HCT116 (cell line): ENCODE measurements around the gene RCSD1. TPM values are rescaled to one million over a fixed set of nuclear protein-coding genes. Genes with fewer than 3 reads are reported as not detected.

Source experiments
- ATAC-seq: fragments of 200-7000 bp; cut with Tn5 transposase; 2 replicates; pipeline ENCODE4 v1.9.1; 2020; ENCODE audit warnings: mild to moderate bottlenecking, moderate library complexity
- BruUV-seq: library from RNA; stranded (reverse); fragments of 400-500 nt; replicated peaks from 2 replicates; lab custom pipeline; 2021; lab: Mats Ljungman, UMichigan
- CTCF ChIA-PET: fragments of 300-600 bp; sonication (Branson Sonifier 250); formaldehyde crosslinking; loops from one replicate; lab custom pipeline; 2021; ENCODE audit warnings: antibody characterized with exemption; lab: Charles Lee
- POLR2A ChIA-PET: fragments of 300-600, 350-600 bp; sonication (Branson Sonifier 250); formaldehyde crosslinking; loops from one replicate; lab custom pipeline; 2021; ENCODE audit warnings: antibody characterized with exemption; lab: Charles Lee
- RAD21 ChIA-PET, 2 experiments: fragments of 300-600 bp; sonication (Branson Sonifier 250); formaldehyde crosslinking; loops; one replicate each; lab custom pipeline; 2023; ENCODE audit warnings: low total read pairs in 2 of 2; ENCODE audit not compliant: uncharacterized antibody in 2 of 2, unreplicated experiment in 2 of 2, low non-redundant PET in 1 of 2; lab: Charles Lee
- DNase-seq: peaks from one replicate; pipeline ENCODE4 v3.0.0-alpha.2; 2010; ENCODE audit warnings: low read depth, low spot score
- H2AFZ ChIP-seq: fragments of 200-600 bp; shearing (Covaris generic), sonication (generic); 2 replicates; pipeline ENCODE4 v1.6.1; 2017; ENCODE audit warnings: low read depth, mixed run types, mixed read lengths, antibody characterized with exemption, low read length; ENCODE audit not compliant: poor library complexity, severe bottlenecking
- H3K27ac ChIP-seq: 2 replicates; pipeline ENCODE4 v1.5.1; 2012; ENCODE audit warnings: low read depth, low read length
- H3K27me3 ChIP-seq: fragments of 200-600 bp; sonication (generic); 2 replicates; pipeline ENCODE4 v1.6.1; 2016; ENCODE audit warnings: mixed run types, low read length, mixed read lengths; ENCODE audit not compliant: insufficient read depth
- H3K36me3 ChIP-seq, 2 experiments: fragments of 200-500 bp in 1 of 2; fragments of 200-600 bp in 1 of 2; sonication (Bioruptor generic) in 1 of 2; sonication (generic) in 1 of 2; 2 replicates each; pipeline versions ENCODE4 v1.5.1 to v1.6.1; 2014 to 2016; ENCODE audit warnings: low read length in 2 of 2, inconsistent platforms in 1 of 2, mixed read lengths in 1 of 2, mixed run types in 1 of 2; ENCODE audit not compliant: insufficient read depth in 2 of 2, control insufficient read depth in 1 of 2
- H3K4me1 ChIP-seq, 2 experiments: fragments of 200-600 bp in 1 of 2; sonication (generic) in 1 of 2; 2 replicates each; pipeline versions ENCODE4 v1.5.1 to v1.6.1; 2012 to 2017; ENCODE audit warnings: low read length in 2 of 2, inconsistent platforms in 1 of 2, mild to moderate bottlenecking in 1 of 2, mixed read lengths in 1 of 2, mixed run types in 1 of 2, moderate library complexity in 1 of 2; ENCODE audit not compliant: insufficient read depth in 2 of 2, control insufficient read depth in 1 of 2
- H3K4me2 ChIP-seq: fragments of 200-600 bp; sonication (generic); 2 replicates; pipeline ENCODE4 v1.6.1; 2017; ENCODE audit warnings: mixed run types, low read length, mixed read lengths
- H3K4me3 ChIP-seq, 2 experiments: fragments of 200-600 bp in 1 of 2; sonication (generic) in 1 of 2; replicated peaks in 1 of 2; 2 replicates each; pipeline ENCODE4 v1.5.1; 2011 to 2016; ENCODE audit warnings: low read length in 2 of 2, control low read depth in 1 of 2, low read depth in 1 of 2, mild to moderate bottlenecking in 1 of 2, mixed read lengths in 1 of 2, mixed run types in 1 of 2
- H3K79me2 ChIP-seq: fragments of 200-600 bp; sonication (generic); 2 replicates; pipeline ENCODE4 v1.6.1; 2017; ENCODE audit warnings: mild to moderate bottlenecking, mixed run types, low read length, moderate library complexity, mixed read lengths; ENCODE audit not compliant: insufficient read depth
- H3K9ac ChIP-seq: fragments of 200-600 bp; sonication (generic); 2 replicates; pipeline ENCODE4 v1.6.1; 2016; ENCODE audit warnings: low read length, mixed read lengths
- H3K9me2 ChIP-seq: fragments of 200-600 bp; sonication (generic), shearing (Covaris generic); 2 replicates; pipeline ENCODE4 v1.6.1; 2017; ENCODE audit warnings: mixed run types, mild to moderate bottlenecking, moderate library complexity; ENCODE audit not compliant: insufficient read depth
- H3K9me3 ChIP-seq, 2 experiments: fragments of 200-500 bp in 1 of 2; fragments of 200-600 bp in 1 of 2; sonication (Bioruptor generic) in 1 of 2; sonication (generic) in 1 of 2; 2 replicates each; pipeline ENCODE4 v1.6.1; 2014 to 2017; ENCODE audit warnings: low read length in 2 of 2, mixed read lengths in 2 of 2, inconsistent platforms in 1 of 2, low read depth in 1 of 2, mild to moderate bottlenecking in 1 of 2, mixed run types in 1 of 2, moderate library complexity in 1 of 2; ENCODE audit not compliant: control insufficient read depth in 1 of 2, insufficient read depth in 1 of 2
- H4K20me1 ChIP-seq: fragments of 200-600 bp; sonication (generic), shearing (Covaris generic); 2 replicates; pipeline ENCODE4 v1.6.1; 2017; ENCODE audit warnings: mixed run types, mild to moderate bottlenecking, moderate library complexity; ENCODE audit not compliant: insufficient read depth
- ATF3 ChIP-seq: IDR thresholded peaks from 2 replicates; pipeline ENCODE4 v1.6.1; 2012
- CBX3 ChIP-seq: IDR thresholded peaks from 2 replicates; pipeline ENCODE4 v1.6.1; 2012; ENCODE audit warnings: low read depth
- CEBPB ChIP-seq: IDR thresholded peaks from 2 replicates; pipeline ENCODE4 v1.6.1; 2012; ENCODE audit warnings: low read depth
- EGR1 ChIP-seq: IDR thresholded peaks from 2 replicates; pipeline ENCODE4 v1.6.1; 2012; ENCODE audit warnings: low read depth
- EZH2 ChIP-seq: fragments of 200-600 bp; sonication (generic); IDR thresholded peaks from 2 replicates; pipeline ENCODE4 v1.6.1; 2017; ENCODE audit warnings: antibody characterized with exemption, mixed run types
- FOSL1 ChIP-seq: IDR thresholded peaks from 2 replicates; pipeline ENCODE4 v1.6.1; 2012; ENCODE audit warnings: low read depth
- JUND ChIP-seq: IDR thresholded peaks from 2 replicates; pipeline ENCODE4 v1.6.1; 2012
- MAX ChIP-seq: IDR thresholded peaks from 2 replicates; pipeline ENCODE4 v1.6.1; 2012
- POLR2A ChIP-seq: IDR thresholded peaks from 2 replicates; pipeline ENCODE4 v1.7.0; 2011; ENCODE audit warnings: borderline replicate concordance; ENCODE audit not compliant: insufficient read depth, insufficient read length; ENCODE audit errors: extremely low read depth
- POLR2AphosphoS5 ChIP-seq: IDR thresholded peaks from 2 replicates; pipeline ENCODE4 v1.6.1; 2011; ENCODE audit warnings: mild to moderate bottlenecking, low read depth, low read length, moderate library complexity
- REST ChIP-seq: IDR thresholded peaks from 2 replicates; pipeline ENCODE4 v1.6.1; 2012; ENCODE audit warnings: low read depth
- SIN3A ChIP-seq: IDR thresholded peaks from 2 replicates; pipeline ENCODE4 v1.6.1; 2012; ENCODE audit warnings: low read depth
- SP1 ChIP-seq: IDR thresholded peaks from 2 replicates; pipeline ENCODE4 v1.6.1; 2012; ENCODE audit warnings: low read depth
- SRF ChIP-seq: IDR thresholded peaks from 2 replicates; pipeline ENCODE4 v1.6.1; 2012; ENCODE audit warnings: low read depth
- TCF7L2 ChIP-seq: IDR thresholded peaks from 2 replicates; pipeline ENCODE4 v1.7.0; 2011; ENCODE audit warnings: borderline replicate concordance, inconsistent platforms; ENCODE audit not compliant: insufficient read depth, insufficient read length; ENCODE audit errors: extremely low read depth
- YY1 ChIP-seq: IDR thresholded peaks from 2 replicates; pipeline ENCODE4 v1.6.1; 2011; ENCODE audit warnings: low read length, low read depth, moderate library complexity, mild to moderate bottlenecking; ENCODE audit not compliant: insufficient replicate concordance; ENCODE audit errors: extremely low read depth
- ZBTB33 ChIP-seq: IDR thresholded peaks from 2 replicates; pipeline ENCODE4 v1.6.1; 2011; ENCODE audit warnings: mild to moderate bottlenecking, low read length, moderate library complexity; ENCODE audit not compliant: insufficient replicate concordance; ENCODE audit errors: extremely low read depth
- intact Hi-C: fragments of 100-400 bp; cut with micrococcal nuclease; formaldehyde crosslinking; loops from 2 replicates; pipeline ENCODE4 v1.10.0; 2022
- total RNA-seq: library from RNA; stranded (reverse); gene quantifications from one replicate; pipeline ENCODE4 v1.2.1, GENCODE V29; 2021; ENCODE audit not compliant: unreplicated experiment

RCSD1 gene
- total RNA-seq, 1 experiment from 2014 or later = 0.15 TPM

GRCh38 chr1:167672831-167673230 is 42.8 kb downstream of the RCSD1 start:
- DNase-seq = no peak
- no peaks in the 10 kb centered on the region for H3K9me3 ChIP-seq
- no peaks in the 10 kb centered on the region for H3K79me2 ChIP-seq
- no peaks in the 10 kb centered on the region for H3K9me2 ChIP-seq
- H3K9ac ChIP-seq = no peak overlapping the region
- ChIA-PET RAD21 (no interaction called here), POLR2A (no interaction called here), CTCF (no interaction called here)
- no peaks in the 10 kb centered on the region for H4K20me1 ChIP-seq
- no peak overlapping the region for H3K27ac ChIP-seq
- H3K36me3 ChIP-seq = no peaks in the 10 kb centered on the region
- intact Hi-C loops = no loop called here
- ATAC-seq = no peak
- TF ChIP-seq CBX3 (no peak), TCF7L2 (no peak), SRF (no peak), ZBTB33 (no peak), MAX (no peak), ATF3 (no peak), YY1 (no peak), SP1 (no peak), SIN3A (no peak), EGR1 (no peak), POLR2A (no peak), REST (no peak), JUND (no peak), FOSL1 (no peak), POLR2AphosphoS5 (no peak), CEBPB (no peak), EZH2 (no peak)
- H3K4me2 ChIP-seq = no peak overlapping the region
- H3K4me3 ChIP-seq = no peak overlapping the region
- BruUV-seq = no TSS peak
- no peaks in the 10 kb centered on the region for H3K27me3 ChIP-seq
- no peak overlapping the region for H2AFZ ChIP-seq
- no peaks in the 10 kb centered on the region for H3K4me1 ChIP-seq
